Natural killer cell (primary cell): ENCODE data around the gene CAMK1G. TPM values are rescaled to one million over a fixed set of nuclear protein-coding genes. Genes with fewer than 3 reads are reported as not detected.

Experiments used
- ATAC-seq, 3 donors: fragments of 150-1000 bp in 2 of 3; fragments of 200-7000 bp in 1 of 3; cut with Tn5 transposase; 1 replicate in 1 of 3; 2 replicates in 2 of 3; pipeline ENCODE4 v1.10.0; 2021; ENCODE audit warnings: mild to moderate bottlenecking in 2 of 3, moderate library complexity in 2 of 3
- DNase-seq, 2 donors: peaks; one replicate each; pipeline versions ENCODE4 v3.0.0 to v3.0.0-alpha.2; 2013 to 2021; ENCODE audit warnings: mixed read lengths in 1 of 2
- H3K27ac ChIP-seq: one replicate; pipeline ENCODE4 v1.5.1; 2013; ENCODE audit warnings: mild to moderate bottlenecking, low read length
- H3K27me3 ChIP-seq: one replicate; pipeline ENCODE4 v1.6.1; 2013; ENCODE audit warnings: low read length; ENCODE audit not compliant: control insufficient read depth, insufficient read depth
- H3K36me3 ChIP-seq: one replicate; pipeline ENCODE4 v1.6.1; 2013; ENCODE audit warnings: low read length; ENCODE audit not compliant: control insufficient read depth, insufficient read depth
- H3K4me1 ChIP-seq: one replicate; pipeline ENCODE4 v1.6.1; 2013; ENCODE audit warnings: low read length; ENCODE audit not compliant: control insufficient read depth, insufficient read depth
- H3K4me3 ChIP-seq: one replicate; pipeline ENCODE4 v1.5.1; 2013; ENCODE audit warnings: low read length
- H3K9me3 ChIP-seq: one replicate; pipeline ENCODE4 v1.6.1; 2013; ENCODE audit warnings: low read length; ENCODE audit not compliant: control insufficient read depth, insufficient read depth
- H3K27ac Mint-ChIP-seq, 2 donors: one replicate each; pipeline ENCODE4 v1.8.0; 2022; ENCODE audit warnings: mild to moderate bottlenecking in 2 of 2, mixed read lengths in 2 of 2, moderate library complexity in 1 of 2
- H3K27me3 Mint-ChIP-seq, 2 donors: one replicate each; pipeline ENCODE4 v1.8.0; 2022; ENCODE audit warnings: low read depth in 2 of 2, mixed read lengths in 2 of 2
- H3K36me3 Mint-ChIP-seq: one replicate; pipeline ENCODE4 v1.8.0; 2022; ENCODE audit warnings: mixed read lengths
- H3K4me1 Mint-ChIP-seq, 2 donors: one replicate each; pipeline ENCODE4 v1.8.0; 2022; ENCODE audit warnings: mixed read lengths in 2 of 2
- H3K4me3 Mint-ChIP-seq: one replicate; pipeline ENCODE4 v1.8.0; 2022; ENCODE audit warnings: mild to moderate bottlenecking, moderate library complexity, mixed read lengths
- H3K9me3 Mint-ChIP-seq, 2 donors: one replicate each; pipeline ENCODE4 v1.8.0; 2022; ENCODE audit warnings: mixed read lengths in 2 of 2
- WGBS: methylation state at CpG from one replicate; pipeline ENCODE4 v1.1.7; 2013; ENCODE audit warnings: missing lambda C conversion rate; ENCODE audit not compliant: insufficient coverage; 5-methylcytosine and 5-hydroxymethylcytosine counted together
- intact Hi-C: fragments of 100-400 bp; cut with micrococcal nuclease; formaldehyde crosslinking; loops from one replicate; pipeline ENCODE4 v1.14.2; 2022
- total RNA-seq, 4 donors: library from RNA; stranded (reverse); fragments of 120-200 nt in 1 of 4; gene quantifications; one replicate each; pipeline versions ENCODE4 v1.2.3 to v1.2.4, GENCODE V29; 2013 to 2022
- TF ChIP-seq, protein P1 (sequence below): fragments of 200-600 bp; IDR thresholded peaks from one replicate; pipeline ENCODE4 v1.8.0; 2022; ENCODE audit warnings: antibody characterized with exemption

Gene CAMK1G
- total RNA-seq, 3 donors from 2014 or later (not counting 1 experiment from before 2014, with no cell fraction given), result not detected

GRCh38 chr1:209545423-209545822 lies 38.1 kb upstream of the CAMK1G start:
- H3K4me1 ChIP-seq, result no peaks in the 10 kb centered on the region
- no peaks in the 10 kb centered on the region for H3K36me3 ChIP-seq
- no peaks in the 10 kb centered on the region for H3K9me3 ChIP-seq
- H3K4me3 ChIP-seq, result no peak overlapping the region
- H3K4me1 Mint-ChIP-seq, result no peaks in the 10 kb centered on the region
- intact Hi-C loops, result no loop called here
- H3K27ac ChIP-seq, result no peak overlapping the region
- peaks cover 17 to 28% of the 10 kb centered on the region in 2 donors for H3K27me3 Mint-ChIP-seq
- H3K27me3 ChIP-seq, result no peaks in the 10 kb centered on the region
- DNase-seq, result no peak
- H3K36me3 Mint-ChIP-seq, result no peaks in the 10 kb centered on the region
- H3K4me3 Mint-ChIP-seq, result no peak overlapping the region
- ATAC-seq, result no peak
- H3K27ac Mint-ChIP-seq, result no peak overlapping the region
- H3K9me3 Mint-ChIP-seq, result no peaks in the 10 kb centered on the region
- WGBS, result 85% methylated on average over 3 of the region's 3 CpGs
- TF ChIP-seq, protein P1, sequence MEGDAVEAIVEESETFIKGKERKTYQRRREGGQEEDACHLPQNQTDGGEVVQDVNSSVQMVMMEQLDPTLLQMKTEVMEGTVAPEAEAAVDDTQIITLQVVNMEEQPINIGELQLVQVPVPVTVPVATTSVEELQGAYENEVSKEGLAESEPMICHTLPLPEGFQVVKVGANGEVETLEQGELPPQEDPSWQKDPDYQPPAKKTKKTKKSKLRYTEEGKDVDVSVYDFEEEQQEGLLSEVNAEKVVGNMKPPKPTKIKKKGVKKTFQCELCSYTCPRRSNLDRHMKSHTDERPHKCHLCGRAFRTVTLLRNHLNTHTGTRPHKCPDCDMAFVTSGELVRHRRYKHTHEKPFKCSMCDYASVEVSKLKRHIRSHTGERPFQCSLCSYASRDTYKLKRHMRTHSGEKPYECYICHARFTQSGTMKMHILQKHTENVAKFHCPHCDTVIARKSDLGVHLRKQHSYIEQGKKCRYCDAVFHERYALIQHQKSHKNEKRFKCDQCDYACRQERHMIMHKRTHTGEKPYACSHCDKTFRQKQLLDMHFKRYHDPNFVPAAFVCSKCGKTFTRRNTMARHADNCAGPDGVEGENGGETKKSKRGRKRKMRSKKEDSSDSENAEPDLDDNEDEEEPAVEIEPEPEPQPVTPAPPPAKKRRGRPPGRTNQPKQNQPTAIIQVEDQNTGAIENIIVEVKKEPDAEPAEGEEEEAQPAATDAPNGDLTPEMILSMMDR, result no peak

DNA sequence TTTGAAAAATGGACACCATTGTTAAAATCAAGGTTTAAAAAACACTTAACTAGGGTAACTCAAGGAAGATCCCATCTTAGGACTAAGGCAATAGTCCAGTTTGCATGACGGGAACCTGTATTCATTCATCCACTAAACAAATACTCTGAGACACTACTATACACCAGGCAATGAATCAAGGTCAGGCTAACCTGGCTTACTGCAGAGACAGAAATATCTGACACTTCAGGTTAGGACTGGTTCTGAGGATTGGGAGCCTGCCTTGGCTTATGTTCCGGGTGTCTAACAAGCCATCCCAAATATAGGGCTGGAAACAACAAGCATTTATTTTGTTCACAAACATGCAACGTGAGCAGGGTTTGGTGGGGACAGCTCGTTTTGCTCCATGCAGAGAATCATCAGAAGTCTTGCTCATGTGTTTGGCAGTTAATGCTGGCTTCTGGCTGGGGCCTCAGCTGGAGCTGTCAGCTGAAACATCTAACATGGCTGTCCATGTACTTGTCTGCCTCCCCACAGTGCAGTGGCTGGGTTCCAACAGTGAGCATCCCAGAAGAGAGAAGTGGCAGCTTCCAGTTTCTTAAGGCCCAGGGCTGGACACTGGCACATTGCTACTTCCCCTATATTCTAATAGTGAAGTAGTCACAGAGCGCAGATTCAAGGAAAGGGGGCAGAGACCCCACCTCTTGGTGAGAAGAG lies 37.0 kb upstream of the CAMK1G start:
- Histone ChIP-seq H3K4me3 (no peak overlapping the region), H3K4me1 (no peaks in the 10 kb centered on the region), H3K27ac (no peak overlapping the region), H3K27me3 (no peaks in the 10 kb centered on the region), H3K9me3 (no peaks in the 10 kb centered on the region), H3K36me3 (no peaks in the 10 kb centered on the region)
- Mint-ChIP-seq H3K4me1 (no peaks in the 10 kb centered on the region), H3K4me3 (no peak overlapping the region), H3K36me3 (no peaks in the 10 kb centered on the region), H3K27ac (no peak overlapping the region), H3K9me3 (no peaks in the 10 kb centered on the region), H3K27me3 (peaks cover 17 to 23% of the 10 kb centered on the region in 2 donors)
- intact Hi-C loops, result no loop called here
- DNase-seq (no peak), ATAC-seq (no peak)
- WGBS, result 84% methylated on average over 4 of the region's 5 CpGs
- TF ChIP-seq, protein P1, result no peak

GRCh38 chr1:209547626-209548025 lies 35.9 kb upstream of the CAMK1G start:
- Mint-ChIP-seq H3K4me1 (no peaks in the 10 kb centered on the region), H3K4me3 (no peak overlapping the region), H3K27ac (no peak overlapping the region), H3K27me3 (peaks cover 9 to 22% of the 10 kb centered on the region in 2 donors), H3K36me3 (no peaks in the 10 kb centered on the region), H3K9me3 (no peaks in the 10 kb centered on the region)
- no peaks in the 10 kb centered on the region for H3K9me3 ChIP-seq
- H3K27me3 ChIP-seq, result no peaks in the 10 kb centered on the region
- no peak for ATAC-seq
- no peaks in the 10 kb centered on the region for H3K36me3 ChIP-seq
- H3K27ac ChIP-seq, result no peak overlapping the region
- intact Hi-C loops, result no loop called here
- TF ChIP-seq, protein P1, result no peak
- DNase-seq, result no peak
- no peak overlapping the region for H3K4me3 ChIP-seq
- 69% methylated on average over 3 of the region's 3 CpGs for WGBS
- no peaks in the 10 kb centered on the region for H3K4me1 ChIP-seq
